ENCODE results near the gene PTPRN2.
"Not testable (repeated sequence)": the region's sequence is repeated elsewhere in the genome, so short reads cannot be mapped to it uniquely, and the experiment has no call there.

The PTPRN2 gene

DNA sequence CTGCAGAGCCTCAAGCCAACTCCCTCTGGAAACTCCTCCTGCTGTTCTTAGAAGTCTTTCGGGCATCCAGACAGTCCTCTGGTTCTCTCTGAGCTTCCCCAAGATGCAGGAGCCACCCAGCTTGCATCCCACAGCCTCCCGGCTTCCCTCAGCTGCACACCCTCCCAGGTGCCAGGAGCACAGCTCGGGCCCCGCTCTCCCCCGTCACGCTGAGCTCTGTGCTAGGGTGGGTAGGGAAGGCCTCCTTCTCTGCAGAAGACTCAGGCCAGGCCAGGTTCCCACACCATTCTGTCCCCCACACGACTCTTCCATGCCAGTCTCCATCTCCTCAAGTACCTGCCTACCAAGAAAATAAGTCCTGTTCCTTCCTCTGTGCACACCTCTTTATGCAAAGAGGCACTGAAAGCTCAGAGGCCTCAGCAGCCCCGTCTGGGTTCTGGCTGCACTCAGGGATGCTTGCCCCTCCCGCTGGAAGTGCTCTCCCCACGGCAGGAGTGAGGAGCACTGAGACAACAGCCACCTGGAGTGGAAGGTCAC, 537.1 kb downstream of the PTPRN2 start:
- H3K4me3 ChIP-seq (ENCODE audit: low read depth, low read length): no peak overlapping the region
- no peak for DNase-seq (ENCODE audit: low read depth)

DNA sequence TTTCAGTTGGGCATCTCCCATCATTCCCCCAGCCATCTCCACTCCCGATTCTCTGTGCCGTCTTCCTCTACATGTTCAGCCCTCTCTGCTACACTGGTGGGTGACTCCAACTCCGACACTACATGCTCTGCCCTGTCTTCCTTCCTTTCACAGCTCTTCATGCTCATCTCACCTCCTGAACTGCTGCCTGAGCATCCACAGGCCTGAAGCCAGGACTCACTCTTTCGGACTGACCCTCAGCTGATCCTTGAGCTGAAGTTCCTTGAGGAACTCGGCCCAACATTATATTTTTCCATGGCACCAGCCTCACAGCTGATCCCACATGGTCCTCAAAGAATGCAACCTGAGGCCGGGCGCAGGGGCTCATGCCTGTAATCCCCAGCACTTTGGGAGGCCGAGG, 538.4 kb downstream of the PTPRN2 start:
- H3K4me3 ChIP-seq (ENCODE audit: low read depth, low read length): no peak overlapping the region
- DNase-seq (ENCODE audit: low read depth): no peak
- TF ChIP-seq, protein P1, sequence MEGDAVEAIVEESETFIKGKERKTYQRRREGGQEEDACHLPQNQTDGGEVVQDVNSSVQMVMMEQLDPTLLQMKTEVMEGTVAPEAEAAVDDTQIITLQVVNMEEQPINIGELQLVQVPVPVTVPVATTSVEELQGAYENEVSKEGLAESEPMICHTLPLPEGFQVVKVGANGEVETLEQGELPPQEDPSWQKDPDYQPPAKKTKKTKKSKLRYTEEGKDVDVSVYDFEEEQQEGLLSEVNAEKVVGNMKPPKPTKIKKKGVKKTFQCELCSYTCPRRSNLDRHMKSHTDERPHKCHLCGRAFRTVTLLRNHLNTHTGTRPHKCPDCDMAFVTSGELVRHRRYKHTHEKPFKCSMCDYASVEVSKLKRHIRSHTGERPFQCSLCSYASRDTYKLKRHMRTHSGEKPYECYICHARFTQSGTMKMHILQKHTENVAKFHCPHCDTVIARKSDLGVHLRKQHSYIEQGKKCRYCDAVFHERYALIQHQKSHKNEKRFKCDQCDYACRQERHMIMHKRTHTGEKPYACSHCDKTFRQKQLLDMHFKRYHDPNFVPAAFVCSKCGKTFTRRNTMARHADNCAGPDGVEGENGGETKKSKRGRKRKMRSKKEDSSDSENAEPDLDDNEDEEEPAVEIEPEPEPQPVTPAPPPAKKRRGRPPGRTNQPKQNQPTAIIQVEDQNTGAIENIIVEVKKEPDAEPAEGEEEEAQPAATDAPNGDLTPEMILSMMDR (conservative IDR thresholded peaks at IDR 0.05; ENCODE audit: low read depth, low read length): no peak

More for the DNA sequence above, 537.1 kb downstream of the PTPRN2 start:
- TF ChIP-seq, protein P1 (conservative IDR thresholded peaks at IDR 0.05; ENCODE audit: low read depth, low read length): no peak

DNA sequence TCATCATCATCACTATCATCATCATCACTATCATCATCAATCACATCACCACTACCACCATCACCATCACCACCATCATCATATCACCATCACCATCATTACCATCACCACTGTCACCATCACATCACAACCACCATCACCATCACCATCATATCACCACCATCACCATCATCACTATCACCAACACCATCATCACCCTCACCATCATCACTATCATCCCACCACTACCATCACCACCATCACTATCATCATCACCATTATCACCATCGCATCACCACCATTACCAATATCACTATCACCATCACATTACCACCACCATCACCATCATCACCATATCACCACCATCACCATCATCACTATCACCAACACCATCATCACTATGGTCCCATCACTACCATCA, 539.1 kb downstream of the PTPRN2 start:
- TF ChIP-seq, protein P1 (conservative IDR thresholded peaks at IDR 0.05; ENCODE audit: low read depth, low read length): no peak
- no peak overlapping the region for H3K4me3 ChIP-seq (ENCODE audit: low read depth, low read length)
- DNase-seq (ENCODE audit: low read depth): no peak

DNA sequence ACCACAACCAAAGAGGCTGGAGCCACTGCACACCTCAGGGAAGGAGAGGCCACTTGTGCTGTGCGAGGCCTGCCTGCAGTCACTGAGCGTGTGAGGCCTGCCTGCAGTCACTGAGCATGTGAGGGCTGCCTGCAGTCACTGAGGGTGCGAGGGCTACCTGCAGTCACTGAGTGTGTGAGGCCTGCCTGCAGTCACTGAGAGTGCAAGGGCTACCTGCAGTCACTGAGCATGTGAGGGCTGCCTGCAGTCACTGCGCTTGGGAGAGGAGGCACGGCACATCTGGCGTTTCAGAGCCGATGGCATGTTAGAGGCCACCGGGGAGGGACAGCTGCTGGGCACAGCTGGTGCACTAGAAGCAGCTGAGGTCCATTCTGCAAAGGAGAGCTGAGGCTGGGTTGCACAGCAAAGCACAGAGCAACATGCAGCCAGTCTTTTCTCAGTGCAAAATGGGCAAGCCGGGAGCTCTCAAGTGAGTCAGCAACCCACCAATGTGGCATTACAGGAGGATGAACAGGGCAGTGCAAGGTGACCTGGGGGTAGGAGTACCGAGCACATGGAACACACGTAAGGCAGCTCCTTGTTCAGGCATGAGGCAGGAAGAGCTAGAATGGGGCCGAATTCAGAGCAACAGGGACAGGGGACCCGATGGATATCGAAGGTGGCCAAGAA, 540.1 kb downstream of the PTPRN2 start:
- TF ChIP-seq, protein P1 (conservative IDR thresholded peaks at IDR 0.05; ENCODE audit: low read depth, low read length): no peak

DNA sequence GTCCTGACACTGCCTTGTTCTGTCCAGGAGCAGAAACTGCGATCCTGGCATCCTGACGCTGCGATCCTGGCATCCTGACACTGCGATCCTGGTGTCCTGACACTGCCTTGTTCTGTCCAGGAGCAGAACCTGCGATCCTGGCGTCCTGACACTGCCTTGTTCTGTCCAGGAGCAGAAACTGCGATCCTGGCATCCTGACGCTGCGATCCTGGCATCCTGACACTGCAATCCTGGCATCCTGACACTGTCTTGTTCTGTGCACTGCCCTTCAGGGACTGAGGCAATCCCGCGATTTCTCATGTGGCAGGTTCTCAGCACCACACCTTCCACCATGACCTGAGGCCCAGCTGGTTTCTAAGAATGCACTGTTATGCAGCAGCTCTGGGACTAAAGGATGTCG, 541.4 kb downstream of the PTPRN2 start:
- not testable (repeated sequence) for DNase-seq (ENCODE audit: low read depth); H3K4me3 ChIP-seq (ENCODE audit: low read depth, low read length)

More for the DNA sequence above, 540.1 kb downstream of the PTPRN2 start:
- H3K4me3 ChIP-seq (ENCODE audit: low read depth, low read length): no peak overlapping the region
- no peak for DNase-seq (ENCODE audit: low read depth)

DNA sequence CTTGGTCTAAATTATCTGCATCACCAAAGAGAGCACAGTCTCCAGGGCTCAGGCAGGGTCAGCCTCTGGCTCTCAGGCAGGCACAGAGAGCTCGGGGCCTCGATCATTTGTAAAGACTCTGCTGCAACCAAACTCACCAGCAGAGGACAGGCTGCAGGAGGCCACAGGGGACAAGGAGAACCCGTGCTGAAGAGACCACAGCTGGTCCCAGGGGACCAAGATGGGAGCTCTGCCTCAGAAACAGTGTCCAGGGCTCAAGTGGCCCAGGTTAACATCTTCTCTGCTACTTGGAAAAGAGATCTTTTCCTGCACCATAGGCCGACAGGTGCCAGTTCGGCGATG, 543.2 kb downstream of the PTPRN2 start:
- DNase-seq (ENCODE audit: low read depth): no peak
- no peak overlapping the region for H3K4me3 ChIP-seq (ENCODE audit: low read depth, low read length)
- TF ChIP-seq, protein P1 (conservative IDR thresholded peaks at IDR 0.05; ENCODE audit: low read depth, low read length): no peak

DNA sequence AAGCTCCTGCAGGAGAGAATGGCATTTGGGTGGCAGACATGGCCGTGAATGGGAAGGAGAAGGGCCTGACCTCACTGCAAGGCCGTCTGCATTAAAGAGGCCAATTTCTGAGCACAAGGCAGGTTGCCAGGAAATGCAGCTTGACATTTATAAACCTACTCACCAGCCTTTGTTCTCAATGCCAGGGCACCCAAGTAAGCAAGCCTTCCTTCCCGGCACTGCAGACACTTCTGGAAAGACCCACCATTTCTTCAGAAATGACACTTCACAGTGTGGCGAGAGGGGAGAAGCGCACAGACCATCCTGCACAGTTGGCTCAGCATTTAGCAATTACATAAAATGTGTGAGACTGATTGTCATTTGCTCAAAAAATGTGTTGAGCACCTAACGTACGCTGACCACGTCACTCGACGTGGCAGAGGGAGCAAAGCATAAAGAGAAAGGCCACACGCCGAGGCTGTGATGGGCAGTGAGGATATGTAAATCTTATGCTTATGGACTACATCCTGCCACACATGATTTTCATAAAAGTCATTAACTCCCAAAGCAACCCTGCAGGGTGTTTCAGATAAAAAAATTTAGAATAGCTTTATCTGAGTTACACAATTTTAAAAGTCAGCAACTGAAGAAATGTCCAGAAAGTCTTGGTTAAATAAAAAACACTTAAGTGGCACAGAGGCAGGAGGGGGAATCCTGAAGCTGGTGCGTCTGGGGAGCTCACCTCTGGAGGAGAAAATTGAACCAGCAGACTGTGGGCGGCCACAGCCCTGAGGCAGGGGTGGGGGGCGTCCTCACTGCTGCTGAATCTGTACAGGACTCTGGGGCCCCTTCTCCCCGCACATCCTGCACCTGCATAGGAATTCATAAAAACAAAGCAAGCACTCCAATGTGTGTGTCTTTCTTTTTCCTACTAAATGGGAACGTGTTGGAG, 543.8 kb downstream of the PTPRN2 start:
- no peak overlapping the region for H3K4me3 ChIP-seq (ENCODE audit: low read depth, low read length)
- TF ChIP-seq, protein P1 (conservative IDR thresholded peaks at IDR 0.05; ENCODE audit: low read depth, low read length): no peak
- no peak for DNase-seq (ENCODE audit: low read depth)

Data from choroid plexus epithelial cell (primary cell).